Stimulated activated CD4-positive, alpha-beta T cell treated with anti-CD3 and anti-CD28 coated beads, Interleukin-1b, Interleukin-23, amount 100 ng/mL, for 24 hours (primary cell): Measurements from ENCODE around the gene CD300LD.

Experiments
- DNase-seq, 4 experiments: peaks; one replicate each; pipeline ENCODE4 v3.0.0-alpha.2; 2020; ENCODE audit warnings: low read depth in 4 of 4, low spot score in 1 of 4

The CD300LD gene

GRCh38 chr17:74607221-74607620, 15.1 kb upstream of the CD300LD start:
- DNase-seq, result no peak

GRCh38 chr17:74606050-74606449, 14.0 kb upstream of the CD300LD start:
- DNase-seq, result no peak

DNA sequence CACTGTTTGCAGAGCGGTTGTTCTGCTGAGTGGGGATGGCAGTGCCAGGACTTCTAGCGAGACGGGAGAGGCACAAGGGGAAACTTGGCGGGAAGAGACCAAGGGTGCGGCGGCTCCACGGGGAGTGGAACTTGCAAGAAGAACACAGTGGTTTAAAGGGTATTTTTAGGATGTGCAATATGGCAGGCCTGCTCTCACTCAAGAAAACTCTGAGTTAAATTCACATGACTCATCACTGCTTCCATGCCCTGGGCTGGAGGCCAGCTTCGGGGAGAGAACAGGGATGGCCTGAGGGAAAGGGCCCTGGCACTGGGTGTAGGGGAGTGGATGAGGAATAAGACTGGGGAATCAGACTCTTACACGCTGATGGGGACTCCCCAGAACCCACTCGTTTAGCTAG, 13.3 kb upstream of the CD300LD start:
- DNase-seq, result no peak

- no peak for DNase-seq
Observed at GRCh38 chr17:74604761-74605160, 12.7 kb upstream of the CD300LD start.

GRCh38 chr17:74604200-74604599, 12.1 kb upstream of the CD300LD start:
- no peak for DNase-seq

DNA sequence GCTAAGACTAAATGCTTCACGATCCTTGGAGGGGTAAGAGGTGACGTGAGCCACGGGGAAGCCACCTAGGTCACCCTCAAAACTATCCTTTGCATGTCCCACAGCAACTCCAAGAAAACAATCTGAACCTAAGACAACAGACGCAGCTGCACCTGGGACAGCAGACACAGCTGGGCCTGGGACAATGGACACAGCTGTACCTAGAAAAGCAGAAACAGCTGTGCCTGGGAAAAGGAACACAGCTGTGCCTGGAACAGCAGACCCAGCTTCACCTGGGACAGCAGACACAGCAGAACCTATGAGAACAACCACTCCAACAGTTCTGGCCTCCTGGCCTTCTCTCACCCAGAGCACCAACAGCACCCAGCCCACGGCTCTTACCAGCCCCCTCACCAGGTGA, 11.7 kb upstream of the CD300LD start:
- no peak for DNase-seq

DNA sequence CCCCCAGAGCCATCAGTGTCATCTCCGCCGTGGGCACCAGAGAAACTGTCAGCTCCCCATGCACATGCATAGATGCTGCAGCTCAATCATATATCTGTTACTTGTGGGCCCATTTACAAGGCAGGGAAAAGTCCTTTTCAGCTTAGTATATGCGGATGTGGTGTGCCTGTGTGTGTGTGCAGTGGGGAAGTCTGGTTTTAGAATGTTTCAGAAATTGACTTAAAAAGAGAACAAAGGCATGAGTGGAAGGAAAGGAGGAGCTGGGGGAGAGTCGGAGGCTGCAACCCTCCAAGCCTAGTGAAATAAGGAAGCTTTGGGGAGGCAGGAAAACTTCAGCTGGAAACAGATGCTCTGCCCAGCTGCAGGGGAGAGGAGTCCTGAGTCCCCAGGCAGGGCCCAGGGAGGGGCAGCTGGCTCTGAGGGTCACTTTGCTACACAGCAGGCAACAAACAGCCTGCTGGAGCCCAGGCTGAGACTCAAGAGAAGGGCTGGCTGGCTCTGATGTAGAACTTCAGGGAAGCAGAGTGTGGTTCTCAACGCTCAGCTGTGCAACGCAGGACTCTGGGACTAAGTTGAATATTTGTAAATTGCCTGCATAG, 11.1 kb upstream of the CD300LD start:
- no peak for DNase-seq

GRCh38 chr17:74601944-74602572, 10.0 kb upstream of the CD300LD start:
- no peak for DNase-seq

DNA sequence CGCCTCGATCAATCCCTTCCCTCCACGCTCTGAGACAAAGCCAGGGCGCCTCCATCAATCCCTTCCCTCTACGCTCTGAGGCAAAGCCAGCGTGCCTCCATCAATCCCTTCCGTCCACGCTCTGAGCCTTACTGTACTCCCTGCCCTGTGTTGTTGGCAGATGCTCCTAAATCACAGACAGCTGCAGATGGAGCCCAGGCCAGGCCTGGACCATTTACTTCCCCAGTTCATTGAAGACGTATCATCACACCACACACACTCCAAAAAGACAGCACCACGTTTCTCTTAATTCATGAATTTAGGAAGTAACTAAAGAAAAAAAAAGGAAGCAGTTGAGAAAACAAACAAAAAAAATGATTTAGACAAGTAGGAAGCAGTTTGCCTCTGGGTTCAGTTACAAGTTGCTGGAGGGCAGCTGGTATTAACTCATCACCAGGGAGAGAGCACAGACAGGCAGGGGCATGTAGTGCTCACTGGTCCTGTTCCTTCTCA, 7.4 kb upstream of the CD300LD start:
- DNase-seq, result no peak

- no peak for DNase-seq
Observed at GRCh38 chr17:74599023-74599399, 6.9 kb upstream of the CD300LD start.

- no peak for DNase-seq
Observed at GRCh38 chr17:74598346-74599022, 6.4 kb upstream of the CD300LD start.

DNA sequence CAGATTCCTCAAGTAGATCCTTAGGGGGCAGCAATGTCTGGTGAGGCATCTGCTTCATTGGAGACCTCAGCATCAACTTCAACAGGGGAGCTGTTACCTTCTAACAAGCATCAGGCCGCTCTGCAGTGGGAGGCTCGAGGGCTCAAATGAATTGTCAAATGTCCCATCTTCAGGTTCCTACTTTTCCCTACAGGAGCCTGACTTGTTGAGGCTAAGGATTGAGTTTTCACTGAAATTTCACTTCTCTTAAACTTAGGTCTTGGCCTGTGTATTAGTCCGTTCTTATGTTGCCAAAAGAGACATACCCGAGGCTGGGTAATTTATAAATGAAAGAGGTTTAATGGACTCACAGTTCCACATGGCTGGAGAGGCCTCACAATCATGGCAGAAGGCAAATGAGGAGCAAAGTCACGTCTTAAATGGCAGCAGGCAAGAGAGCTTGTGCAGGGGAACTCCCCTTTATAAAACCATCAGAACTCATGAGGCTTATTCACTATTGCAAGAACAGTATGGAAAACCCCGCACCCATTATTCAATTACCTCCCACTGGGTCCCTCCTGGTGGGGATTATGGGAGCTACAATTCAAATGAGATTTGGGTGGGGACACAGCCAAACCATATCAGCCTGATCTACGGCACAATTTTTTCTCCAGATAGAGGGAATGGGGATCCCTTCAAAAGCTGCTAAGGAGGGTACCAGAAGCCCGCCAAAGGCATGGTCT, 5.1 kb upstream of the CD300LD start:
- no peak for DNase-seq

GRCh38 chr17:74595037-74595750, 3.1 kb upstream of the CD300LD start:
- DNase-seq, result no peak

GRCh38 chr17:74591503-74591902, 580 bp downstream of the CD300LD start:
- DNase-seq, result no peak

DNA sequence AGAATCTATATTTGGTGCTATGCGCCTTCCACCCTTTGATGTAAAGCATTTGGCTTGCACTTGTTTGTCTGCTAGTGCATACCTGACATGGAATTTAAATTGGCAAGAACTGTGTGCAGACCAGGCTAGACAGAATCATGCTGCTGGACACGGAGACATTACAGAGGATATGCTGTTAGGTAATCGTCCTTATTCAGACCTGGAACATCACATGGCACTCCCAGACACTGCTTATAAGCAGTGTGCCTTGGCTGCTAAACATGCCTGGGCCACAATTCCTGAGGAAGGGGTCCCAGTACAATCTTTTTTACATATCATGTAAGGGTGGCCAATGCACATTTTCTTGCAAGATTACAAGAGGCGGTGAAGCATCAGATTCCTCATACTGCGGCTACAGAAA, 6.4 kb downstream of the CD300LD start:
- DNase-seq, result no peak

GRCh38 chr17:74584292-74585060, 7.6 kb downstream of the CD300LD start:
- DNase-seq, result no peak

DNA sequence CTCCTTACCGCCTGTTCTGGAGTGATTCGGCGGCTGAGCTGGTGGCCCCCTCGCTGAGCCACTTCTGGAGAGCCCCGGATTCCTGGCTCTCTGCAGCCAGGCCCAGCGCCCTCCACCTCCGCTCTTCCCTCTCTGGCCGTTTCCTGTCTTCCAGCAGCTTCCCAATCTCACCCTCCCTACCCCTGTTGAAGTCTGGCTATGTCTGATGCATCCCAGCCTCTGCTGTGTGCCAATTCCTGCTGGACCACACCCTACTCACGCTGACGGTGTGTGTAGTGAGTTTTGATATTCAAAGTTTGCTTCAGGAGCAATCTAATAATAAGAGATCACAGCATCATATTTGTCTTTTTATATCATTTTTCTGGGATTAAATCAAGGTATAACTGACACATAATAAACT, 9.4 kb downstream of the CD300LD start:
- no peak for DNase-seq

DNA sequence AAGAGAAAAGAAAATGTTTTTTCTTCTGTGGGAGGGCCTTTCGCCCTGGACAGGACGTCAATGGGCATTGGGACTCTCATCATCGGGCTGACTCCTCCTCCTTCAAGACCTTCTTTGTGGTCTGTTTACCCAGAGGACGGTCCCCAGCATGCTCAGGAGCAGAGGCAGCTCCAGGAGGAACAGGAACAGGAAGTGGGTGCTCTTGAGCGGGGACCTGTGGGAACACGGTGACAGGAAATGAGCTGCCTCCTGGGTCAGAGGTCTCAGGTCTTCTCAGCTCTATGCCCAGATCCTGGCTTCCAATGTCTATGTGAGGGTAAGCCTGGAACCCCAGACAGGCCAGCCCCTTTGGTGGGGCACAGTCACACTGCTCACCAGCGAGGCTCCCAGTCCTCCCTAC, 12.2 kb downstream of the CD300LD start:
- no peak for DNase-seq

DNA sequence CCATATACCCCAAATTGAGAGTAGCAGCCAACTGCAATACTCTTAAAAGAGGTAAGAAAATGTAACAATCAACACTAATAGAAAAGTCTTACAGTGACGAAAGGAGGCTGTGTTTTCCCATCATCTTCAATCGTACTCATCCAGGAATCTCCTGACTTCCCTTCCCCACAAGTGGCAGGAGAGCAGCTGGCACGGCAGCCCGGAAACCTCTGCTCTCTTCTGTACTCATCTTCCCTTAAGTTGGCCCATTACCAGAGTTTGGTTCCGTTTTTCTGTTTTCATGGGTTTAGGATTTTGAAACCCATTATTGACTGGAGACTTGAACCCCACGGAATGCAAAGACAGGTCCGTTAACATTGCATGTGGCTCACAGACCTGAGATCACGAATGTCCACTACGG, 13.1 kb downstream of the CD300LD start:
- DNase-seq, result no peak

- DNase-seq, result no peak
Observed at GRCh38 chr17:74574489-74575142, 17.5 kb downstream of the CD300LD start.
